Breast epithelium (tissue), 3 donors: ENCODE measurements around the gene NAA38.

Experiments
- CTCF ChIP-seq, 3 donors: fragments of 450-650 bp; IDR thresholded peaks; one replicate each; pipeline ENCODE4 v1.5.1; 2016 to 2017; ENCODE audit warnings: antibody characterized with exemption in 3 of 3, mild to moderate bottlenecking in 3 of 3, moderate library complexity in 3 of 3
- POLR2A ChIP-seq: fragments of 450-650 bp; IDR thresholded peaks from one replicate; pipeline ENCODE4 v1.6.1; 2016; ENCODE audit warnings: antibody characterized with exemption, mild to moderate bottlenecking, moderate library complexity

GRCh38 chr17:7818026-7818425, 39.3 kb downstream of the NAA38 start:
- TF ChIP-seq CTCF (IDR thresholded peaks at IDR 0.05) (no peak), POLR2A (no peak)
